NCI-H2171 (cell line): Measurements from ENCODE around the gene FXYD4.
A peak's percentile ranks its signal among the peaks of the same experiment; 100 is the strongest.

ENCODE experiments used
- DNase-seq: peaks from one replicate; lab custom pipeline; 2025; lab: John Stamatoyannopoulos, UW

The FXYD4 gene

DNA sequence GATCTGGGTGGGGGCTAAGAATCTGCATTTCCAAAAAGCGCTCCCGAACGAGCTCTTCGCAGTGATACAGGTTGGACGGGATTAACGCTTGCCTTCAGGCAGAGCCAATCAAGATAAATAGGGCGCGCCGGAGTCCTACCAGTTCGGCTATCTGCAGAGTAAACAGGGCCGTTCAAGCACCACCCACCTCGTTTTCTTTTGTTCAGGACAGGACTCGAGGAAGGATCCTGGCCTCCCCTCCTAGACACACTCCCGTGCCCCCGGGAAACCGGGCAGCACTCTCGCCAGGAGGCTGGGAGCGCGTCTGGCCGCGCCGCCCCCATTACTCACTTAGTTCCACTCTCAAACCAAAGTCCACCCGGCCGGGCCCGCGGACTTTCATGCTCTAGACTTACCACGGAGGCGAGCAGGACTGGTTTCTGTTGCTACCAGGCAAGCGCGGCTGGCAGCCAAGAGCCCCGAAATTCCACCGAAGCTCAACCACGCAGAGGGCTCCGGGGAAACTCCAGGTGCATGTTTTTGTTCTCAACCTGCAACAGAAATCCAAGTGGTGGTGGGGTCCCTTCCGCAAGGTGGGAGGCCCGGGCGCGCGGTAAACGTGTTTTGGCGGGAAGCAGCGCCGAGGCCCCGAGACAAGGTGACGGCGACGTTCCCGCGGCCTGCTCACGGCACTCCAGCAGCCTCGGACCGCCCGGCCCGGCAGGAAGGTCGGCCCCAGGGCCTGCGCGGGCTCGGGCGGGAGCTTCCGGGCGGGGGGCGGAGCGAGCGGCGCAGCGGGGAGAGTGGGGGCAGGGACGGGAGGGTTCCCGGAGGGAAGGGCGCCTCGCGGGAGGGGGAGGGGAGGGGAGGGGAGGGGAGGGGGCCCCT, 24.9 kb downstream of the FXYD4 start:
- DNase-seq = no peak

DNA sequence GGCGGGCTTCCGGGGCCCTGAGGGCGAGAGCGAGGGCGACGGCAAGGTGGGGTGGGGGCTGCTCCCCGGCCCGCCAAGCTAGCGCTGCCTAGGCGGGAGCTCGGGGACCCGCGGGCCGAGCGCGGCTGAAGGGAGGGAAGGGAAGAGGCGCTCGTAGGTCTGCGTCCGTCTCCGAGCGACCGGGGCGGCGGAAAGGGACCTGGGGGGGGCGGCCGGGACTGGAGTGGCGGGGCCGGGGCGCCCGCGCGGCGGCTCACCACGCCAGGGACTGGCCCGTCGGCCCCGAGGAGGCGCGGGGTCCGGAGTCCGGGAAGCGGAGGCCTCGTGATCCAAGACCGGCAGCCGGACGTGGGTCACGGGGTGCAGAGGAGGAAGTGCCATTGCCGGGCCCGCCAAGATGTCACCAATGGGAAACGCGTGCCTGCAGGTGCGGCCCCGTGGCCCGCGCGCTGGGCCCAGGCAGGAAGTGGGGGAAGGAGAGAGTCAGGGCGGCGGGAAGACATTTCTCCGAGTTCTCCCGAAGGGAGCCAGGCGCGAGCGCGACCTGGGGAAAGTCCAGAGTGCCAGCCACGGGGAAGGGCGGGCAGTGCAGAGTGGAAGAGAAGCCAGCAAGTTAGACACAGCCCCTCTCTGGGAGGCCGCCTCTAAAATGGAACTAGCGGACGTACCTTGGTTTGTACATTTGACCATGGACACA, 25.6 kb downstream of the FXYD4 start:
- DNase-seq = no peak

DNA sequence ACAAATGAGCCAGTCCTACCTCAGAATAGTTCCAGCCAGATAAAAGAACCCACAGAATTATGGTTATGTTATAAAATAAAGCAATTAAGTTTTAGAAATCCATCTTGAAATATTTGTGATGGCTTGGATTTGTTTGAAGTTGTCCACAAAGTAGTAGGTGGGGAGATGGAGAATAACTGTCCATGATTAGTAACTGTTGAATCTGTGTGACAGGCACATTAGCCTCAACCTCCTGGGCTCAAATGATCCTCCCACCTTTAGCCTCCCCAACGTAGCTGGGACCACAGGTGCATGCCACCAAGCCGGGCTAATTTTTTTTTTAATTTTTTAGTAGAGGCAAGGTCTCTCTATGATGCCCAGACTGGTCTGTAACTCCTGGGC, 27.5 kb downstream of the FXYD4 start:
- no peak for DNase-seq

DNA sequence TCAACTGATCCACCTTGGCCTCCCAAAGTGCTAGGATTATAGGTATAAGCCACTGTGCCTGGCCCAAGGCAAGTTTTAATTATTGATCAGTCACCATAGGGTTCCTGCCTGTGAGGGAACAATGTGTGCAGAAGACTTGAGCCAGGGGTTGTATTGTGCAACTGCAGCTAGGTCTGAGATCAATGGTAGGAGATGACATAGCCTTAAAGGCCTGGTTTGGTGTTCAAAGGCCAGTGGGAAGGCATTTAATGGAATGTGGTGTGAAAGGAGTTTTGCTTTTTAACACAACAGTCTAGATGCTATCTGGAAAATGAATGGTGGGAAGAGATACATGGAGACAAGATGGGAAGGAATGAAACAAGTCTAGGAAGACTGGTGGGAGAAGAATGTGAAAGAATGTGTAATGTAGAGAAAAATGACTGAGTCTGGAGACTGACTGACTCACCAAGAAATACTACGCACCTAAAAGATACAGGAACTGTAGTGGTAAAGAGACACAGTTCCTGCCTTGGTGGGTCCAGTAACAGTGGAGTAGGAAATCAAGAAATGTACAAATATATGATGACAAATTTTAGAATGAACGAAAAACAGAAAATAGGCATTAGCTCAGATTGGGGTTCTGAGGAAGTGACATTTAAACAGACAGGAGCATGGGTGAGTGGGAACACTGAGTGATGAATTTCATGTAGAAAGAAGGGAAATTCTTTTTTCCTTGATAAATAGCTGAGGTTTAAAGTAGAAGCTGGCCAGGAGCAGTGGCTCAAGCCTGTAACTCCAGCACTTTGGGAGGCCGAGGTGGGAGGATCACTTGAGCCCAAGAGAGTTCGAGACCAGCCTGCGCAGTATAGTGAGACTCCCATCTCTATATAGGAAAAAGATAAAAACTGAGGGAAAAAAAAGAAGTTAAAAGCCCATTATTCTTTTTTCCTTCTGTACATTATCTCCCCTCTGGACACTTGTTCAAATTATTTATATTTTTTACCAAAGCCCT, 28.2 kb downstream of the FXYD4 start:
- DNase-seq = no peak

DNA sequence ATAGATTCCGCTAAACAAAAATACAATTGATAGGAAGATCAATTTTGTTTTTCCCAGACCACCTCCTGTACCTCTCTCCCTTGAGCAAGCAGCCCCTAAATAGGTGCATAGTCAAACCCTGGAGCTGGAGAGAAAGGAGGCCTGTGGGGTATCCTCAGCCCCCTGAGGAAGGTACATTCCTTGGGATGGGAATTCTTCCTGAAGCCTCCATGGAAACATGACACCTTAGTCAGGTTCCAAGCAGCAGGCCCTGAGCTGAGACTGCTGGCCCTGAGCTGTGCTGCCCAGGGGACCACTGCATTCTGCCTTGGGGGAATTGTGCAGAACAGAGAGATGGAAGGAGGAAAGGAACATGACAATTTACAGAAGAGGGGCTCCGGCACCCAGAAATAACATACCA, 30.2 kb downstream of the FXYD4 start:
- no peak for DNase-seq

DNA sequence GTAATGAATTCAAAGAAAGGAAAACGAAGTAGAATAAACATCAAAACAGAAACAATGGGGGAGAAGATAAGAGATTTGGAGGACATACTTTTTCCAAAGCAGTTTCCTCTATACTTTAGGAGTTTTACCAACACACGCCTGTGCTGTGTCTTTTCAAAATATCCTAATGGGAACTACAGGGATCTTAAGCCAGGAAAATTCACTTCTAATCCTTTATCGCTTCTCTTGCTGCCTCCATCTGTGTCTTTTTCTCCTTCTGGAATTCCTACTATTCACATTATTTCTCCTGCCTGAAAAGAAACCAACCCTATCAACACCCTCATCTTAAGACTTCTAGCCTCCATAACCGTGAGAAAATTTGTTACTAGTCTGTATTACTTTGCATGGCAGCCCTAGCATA, 30.7 kb downstream of the FXYD4 start:
- DNase-seq = no peak

DNA sequence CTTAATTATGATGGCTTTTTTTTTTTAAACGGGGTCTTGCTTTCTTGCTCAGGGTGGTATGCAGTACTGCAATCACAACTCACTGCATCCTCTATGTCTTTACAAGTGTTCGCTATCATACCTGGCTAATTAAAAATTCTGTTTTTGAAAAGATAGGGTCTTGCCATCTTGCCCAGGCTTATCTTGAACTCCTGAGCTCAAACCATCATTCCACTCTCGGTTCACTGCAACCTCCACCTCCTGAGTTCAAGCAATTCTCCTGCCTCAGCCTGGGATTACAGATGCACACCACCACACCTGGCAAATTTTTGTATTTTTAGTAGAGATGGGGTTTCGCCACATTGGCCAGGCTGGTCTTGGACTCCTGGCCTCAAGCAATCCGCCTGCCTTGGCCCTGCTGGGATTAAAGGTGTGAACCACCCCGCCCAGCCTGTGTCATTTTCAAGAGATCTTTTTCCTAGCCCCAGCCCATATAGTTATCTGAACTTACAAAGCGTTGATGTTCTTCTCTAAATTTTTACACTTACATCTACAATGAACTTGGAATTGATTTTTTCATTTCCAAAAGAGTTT, 31.5 kb downstream of the FXYD4 start:
- no peak for DNase-seq

DNA sequence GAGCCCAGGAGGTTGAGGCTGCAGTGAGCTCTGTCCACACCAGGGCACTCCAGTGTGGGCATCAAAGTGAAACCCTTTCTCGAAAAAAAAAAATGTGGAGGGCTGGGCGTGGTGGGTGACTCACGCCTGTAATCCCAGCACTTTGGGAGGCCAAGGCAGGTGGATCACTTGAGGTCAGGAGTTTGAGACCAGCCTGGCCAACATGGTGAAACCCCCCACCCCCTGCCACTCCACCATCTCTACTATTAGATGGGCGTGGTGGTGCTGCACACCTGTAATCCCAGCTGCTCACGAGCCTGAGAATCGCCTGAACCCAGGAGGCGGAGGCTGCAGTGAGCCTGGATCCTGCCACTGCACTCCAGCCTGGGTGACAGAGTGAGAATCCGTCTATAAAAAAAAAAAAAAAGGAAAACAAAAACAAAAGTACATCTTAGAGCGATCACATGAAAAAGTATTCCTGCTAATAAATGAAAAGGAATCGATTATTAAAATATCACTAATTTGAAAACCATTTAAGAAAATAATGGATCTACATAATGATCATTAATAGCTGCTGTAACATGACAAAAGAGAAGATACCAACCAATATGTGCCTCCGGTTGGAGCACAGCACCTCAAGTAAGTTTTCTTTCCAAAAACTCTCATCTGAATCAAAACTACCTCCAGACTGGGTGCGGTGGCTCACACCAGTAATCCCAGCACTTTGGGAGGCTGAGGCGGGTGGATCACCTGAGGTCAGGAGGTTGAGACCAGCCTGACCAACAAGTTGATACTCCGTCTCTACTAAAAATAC, 32.7 kb downstream of the FXYD4 start:
- DNase-seq = no peak

DNA sequence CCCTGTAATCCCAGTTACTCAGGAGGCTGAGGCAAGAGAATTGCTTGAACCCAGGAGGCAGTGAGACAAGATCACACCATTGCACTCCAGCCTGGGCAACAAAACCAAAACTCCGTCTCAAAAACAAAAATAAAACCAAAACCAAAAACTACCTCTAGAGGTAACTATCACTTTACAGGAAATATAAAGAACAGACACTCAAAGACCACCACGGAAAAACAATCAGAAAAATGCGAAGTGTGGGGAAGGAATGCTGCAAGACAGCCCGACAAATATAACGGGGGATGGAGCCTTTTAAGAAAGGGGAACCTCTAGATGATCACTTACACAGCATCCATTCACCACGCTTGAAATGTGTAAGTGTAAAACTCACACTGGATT, 33.3 kb downstream of the FXYD4 start:
- DNase-seq = no peak

DNA sequence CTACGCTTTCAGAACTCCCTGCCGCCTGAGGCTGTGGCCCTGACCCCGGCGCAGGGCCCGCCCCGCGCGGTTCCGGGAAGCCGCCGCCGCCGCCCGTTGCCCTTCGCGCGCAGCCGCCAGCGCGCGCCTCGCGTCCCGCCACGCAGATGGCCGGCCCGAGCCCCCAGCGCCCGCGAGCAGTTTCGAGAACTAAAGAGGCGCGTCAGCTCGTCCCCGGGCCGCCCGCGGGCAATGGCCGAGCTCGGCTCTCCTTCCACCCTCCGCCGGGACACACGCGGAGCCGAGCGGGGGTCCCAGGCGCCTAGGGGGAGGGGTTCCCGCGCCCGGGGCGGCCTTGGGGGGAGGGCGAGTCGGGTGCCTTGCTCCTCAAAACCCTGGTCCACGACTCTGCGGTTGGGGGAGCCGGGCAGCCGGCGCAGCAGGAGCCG, 35.7 kb downstream of the FXYD4 start:
- DNase-seq = peak; percentile 41

DNA sequence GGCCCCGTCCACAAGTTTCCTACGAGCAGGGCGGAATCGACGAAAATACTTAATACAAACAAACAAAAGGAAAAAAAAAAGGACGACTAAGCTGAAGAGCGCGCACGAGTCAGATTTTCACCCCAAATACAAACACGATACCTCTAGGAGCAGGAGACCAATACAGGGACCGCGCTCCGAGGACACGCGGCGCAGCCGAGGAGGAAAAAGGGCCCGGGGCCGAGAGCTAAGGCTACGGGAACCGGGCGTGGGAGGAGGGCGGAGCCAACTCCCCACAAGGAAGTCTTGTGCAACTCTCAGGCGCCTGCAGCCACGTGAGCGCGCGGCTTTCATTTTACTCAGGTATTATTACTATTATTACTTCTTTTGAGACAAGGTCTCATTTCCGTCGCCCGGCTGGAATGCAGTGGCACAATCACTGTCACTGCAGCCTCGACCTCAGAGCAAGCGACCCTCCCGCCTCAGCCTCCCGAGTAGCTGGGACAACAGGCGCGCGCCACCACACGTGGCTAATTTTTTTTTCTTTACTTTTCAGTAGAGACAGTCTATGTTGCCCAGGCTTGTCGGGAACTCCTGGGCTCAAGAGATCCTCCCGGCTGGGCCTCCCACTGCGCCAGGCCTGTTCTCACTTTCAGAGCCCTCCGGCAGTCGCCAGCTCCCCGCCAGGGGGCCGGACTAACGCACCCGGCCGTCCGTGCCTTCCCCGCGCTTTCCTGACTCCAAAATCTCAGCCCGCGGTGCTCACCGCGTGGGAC, 36.3 kb downstream of the FXYD4 start:
- DNase-seq = peak; percentile 46

DNA sequence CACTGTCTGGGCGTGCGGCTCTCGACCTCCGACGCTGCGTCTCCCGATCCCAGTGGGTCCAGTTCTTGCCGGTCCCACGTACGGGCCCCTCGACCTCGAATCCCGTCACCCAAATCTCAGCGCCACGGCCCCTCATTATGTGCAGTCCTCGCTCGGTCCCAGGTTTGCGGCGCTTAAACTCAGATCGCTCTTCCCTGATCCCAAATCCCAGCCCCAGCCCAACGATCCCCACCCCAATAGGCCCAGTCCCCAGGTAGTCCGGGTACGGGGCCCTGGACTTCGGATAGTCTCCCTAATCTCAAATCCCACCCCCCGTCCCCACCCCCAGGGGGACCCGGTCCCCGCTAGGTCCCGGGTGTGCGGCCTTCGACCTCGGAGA, 36.9 kb downstream of the FXYD4 start:
- DNase-seq = no peak

DNA sequence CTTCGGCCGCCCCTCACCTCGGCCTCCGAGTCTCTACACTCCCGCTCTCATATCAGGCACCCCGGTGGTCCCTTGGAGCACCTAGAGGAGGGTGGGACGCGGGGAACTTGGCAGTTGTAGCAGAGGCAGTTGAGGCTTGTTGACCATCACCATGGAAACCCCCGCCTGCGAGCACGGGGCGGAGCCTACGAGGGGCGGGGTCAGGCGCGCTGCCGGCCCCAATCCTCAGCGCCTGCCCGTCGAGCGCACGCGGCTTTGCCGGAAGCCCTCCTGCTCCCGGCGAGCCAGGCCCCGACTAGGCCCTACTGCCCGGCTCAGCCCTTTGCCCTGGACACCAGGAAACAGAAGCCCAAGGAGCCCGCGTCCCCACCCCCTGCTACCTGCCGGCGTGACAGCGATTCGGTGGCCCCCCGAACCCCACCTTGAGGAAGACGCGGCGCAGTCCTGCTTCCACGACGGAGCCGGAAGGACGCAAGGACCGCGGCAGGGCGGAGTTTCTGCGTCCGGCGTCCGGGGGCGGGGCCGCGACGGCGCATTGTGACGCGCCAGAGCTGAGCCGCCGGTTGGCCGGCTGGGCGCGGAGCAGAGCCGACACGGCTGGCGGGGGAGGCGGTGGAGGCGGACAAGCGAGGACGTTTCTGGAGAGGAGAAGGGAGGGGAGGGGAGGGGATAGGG, 37.4 kb downstream of the FXYD4 start, which contains the start of gene HNRNPF:
Gene HNRNPF (minus strand): TSS at position 477 of the 675 bp plus-strand sequence. CDS start 21,302 bp downstream, outside the sequence.
- DNase-seq = peak; percentile 64

DNA sequence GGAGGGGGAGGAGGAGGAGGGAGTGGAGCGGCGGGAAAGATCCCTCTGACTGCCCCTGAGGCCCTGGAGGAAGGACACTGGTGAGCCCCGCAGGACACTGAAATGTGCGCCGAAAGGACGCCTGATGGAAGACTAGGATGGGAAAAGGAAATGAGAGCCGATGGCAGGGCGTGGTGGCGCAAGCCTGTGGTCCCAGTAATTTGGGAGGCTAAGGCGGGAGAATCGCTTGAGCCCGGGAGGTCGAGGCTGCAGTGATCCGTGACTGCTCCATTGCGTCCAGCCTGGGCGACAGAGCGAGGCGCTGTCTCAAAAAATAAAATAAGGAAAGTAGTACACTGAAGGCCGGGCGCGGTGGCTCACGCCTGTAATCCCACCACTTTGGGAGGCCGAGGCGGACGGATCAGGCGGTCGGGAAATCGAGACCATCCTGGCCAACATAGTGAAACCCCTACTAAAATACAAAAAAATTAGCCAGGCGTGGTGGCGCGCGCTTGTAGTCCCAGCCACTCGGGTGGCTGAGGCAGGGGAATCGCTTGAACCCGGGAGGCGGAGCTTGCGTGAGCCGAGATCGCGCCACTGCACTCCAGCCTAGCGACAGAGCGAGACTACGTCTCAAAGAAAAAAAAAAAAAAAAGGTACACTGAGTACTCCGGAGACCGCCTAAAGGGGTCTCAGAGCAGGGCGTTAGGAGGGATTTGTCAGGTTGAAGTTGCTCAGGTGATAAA, 38.1 kb downstream of the FXYD4 start:
- DNase-seq = no peak

DNA sequence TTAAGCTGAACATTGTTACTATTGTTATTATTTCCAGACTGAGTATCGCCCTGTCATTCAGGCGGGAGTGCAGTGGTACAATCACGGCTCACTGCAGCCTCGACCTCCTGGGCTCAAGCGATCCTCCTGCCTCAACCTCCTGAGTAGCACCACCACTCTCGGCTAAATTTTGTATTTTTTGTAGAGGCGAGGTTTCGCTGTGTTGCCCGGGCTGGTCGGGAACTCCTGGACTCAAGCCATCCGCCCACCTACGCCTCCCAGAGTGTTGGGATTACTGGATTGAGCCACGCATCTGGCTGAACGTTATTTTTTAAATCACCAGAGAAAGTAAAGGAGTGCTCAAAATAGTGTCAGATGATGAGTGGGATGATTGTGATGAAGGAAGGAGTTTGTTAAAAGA, 38.9 kb downstream of the FXYD4 start:
- no peak for DNase-seq

DNA sequence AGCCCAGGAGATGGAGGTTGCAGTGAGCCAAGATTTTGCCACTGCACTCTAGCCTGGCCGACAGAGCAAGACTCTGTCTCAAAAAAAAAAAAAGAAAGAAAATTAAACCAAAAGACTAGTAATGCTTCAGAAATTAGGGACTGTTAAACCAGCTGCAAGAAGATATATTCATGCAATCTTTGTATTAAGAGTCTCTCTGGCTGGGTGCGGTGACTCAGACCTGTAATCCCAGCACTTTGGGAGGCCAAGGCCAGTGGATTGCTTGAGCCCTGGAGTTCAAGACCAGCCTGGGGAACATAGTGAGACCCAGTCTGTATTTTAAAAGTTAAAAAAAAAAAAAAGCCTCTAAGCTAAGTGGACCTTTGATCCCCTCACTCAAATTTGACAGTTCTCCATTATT, 40.1 kb downstream of the FXYD4 start:
- DNase-seq = no peak

DNA sequence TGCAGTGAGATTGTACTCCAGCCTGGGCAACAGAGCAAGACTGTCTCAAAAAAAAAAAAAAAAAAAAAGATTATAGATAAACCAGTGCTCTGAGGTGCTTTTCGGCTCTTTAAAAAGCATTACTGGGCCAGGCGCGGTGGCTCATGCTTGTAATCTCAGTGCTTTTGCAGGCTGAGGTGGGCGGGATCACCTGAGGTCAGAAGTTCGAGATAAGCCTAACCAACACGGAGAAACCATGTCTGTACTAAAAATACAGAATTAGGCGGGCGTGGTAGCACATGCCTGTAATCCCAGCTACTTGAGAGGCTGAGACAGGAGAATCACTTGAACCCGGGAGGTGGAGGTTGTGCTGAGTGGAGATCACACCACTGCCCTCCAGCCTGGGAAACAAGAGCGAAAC, 44.1 kb downstream of the FXYD4 start:
- no peak for DNase-seq

DNA sequence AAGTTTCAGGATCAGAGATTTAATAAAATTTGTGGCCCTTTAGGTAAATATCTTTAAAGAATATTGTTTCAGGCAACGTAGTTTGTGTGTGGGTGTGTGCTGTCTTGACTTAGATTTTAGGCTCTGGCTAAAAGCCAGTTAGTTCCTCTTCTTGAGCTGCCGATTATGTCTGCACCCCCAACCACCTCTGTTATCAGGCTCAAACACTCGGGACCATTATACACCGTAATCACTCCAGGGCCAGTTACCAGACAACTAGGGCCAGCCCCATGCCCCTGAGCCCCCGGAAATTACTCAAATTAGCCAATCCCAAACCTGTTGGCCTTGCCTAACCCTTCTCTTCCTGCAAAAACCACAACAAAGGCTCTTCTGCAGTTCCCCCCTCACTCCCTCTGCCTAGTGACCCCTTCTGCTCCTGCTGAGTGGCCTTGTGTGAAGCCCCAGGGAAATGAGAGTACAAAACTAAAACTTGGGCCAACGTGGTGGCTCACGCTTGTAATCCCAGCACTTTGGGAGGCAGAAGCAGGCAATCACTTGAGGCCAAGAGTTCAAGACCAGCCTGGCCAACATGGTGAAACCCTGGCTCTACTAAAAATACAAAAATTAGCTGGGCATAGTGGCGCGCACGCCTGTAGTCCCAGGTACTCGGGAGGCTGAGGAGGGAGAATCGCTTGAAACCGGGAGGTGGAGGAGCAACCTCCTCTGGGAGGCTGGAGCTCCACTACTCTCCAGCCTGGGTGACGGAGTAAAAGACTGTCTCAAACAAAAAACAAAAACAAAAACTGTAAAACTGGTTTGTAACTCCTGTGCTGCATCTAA, 46.7 kb downstream of the FXYD4 start:
- no peak for DNase-seq
